MM.1S (cell line): ENCODE results near the gene INO80B.

Experiments
- CTCF ChIP-seq: fragments of 300-600 bp; sonication (generic); IDR thresholded peaks from 2 replicates; pipeline ENCODE4 v1.5.1; 2016; ENCODE audit warnings: antibody characterized with exemption, low read length, mixed read lengths
- EZH2 ChIP-seq: fragments of 300-600 bp; sonication (generic); optimal IDR thresholded peaks from 2 replicates; pipeline ENCODE3; 2017; ENCODE audit warnings: low read depth, mild to moderate bottlenecking, antibody characterized with exemption, low read length, mixed read lengths

DNA sequence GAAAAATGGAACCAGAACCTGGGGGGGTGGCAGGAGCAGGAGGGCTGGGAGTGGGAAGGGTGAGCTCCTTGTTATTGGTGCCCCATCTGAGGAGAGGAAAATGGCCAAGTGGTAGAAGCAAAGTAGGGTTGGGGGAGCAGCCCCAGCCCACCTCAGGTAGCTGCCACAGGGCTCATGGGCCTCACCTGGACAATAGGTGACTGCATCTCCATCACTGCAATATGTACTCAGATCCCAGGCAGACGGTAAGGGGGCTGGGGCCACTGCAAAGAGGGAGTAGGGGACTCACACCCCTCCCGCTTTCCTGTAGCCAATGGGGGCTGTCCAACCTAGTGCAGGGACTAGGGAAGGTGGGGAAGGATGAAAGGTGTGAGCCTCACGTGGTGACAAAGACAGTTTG lies 37.7 kb upstream of the INO80B start:
- TF ChIP-seq EZH2 (no peak), CTCF (no peak)
